Skeletal muscle tissue (tissue), 4 donors: ENCODE data around the gene NGDN. TPM values are rescaled to one million over a fixed set of nuclear protein-coding genes. Genes with fewer than 3 reads are reported as not detected.
"Not testable (repeated sequence)": the region's sequence is repeated elsewhere in the genome, so short reads cannot be mapped to it uniquely, and the experiment has no call there.

ENCODE experiments used
- H3K27ac ChIP-seq: one replicate; pipeline ENCODE4 v1.7.0; 2013; ENCODE audit warnings: mild to moderate bottlenecking, low read depth, low read length, inconsistent platforms
- H3K27me3 ChIP-seq, 3 donors: one replicate each; pipeline ENCODE4 v1.7.0; 2013; ENCODE audit warnings: low read length in 3 of 3; ENCODE audit not compliant: control insufficient read depth in 3 of 3, insufficient read depth in 3 of 3
- H3K36me3 ChIP-seq, 3 donors: one replicate each; pipeline ENCODE4 v1.7.0; 2013; ENCODE audit warnings: low read length in 3 of 3; ENCODE audit not compliant: control insufficient read depth in 3 of 3, insufficient read depth in 3 of 3
- H3K4me1 ChIP-seq, 3 donors: one replicate each; pipeline ENCODE4 v1.7.0; 2013; ENCODE audit warnings: low read length in 3 of 3, mild to moderate bottlenecking in 3 of 3; ENCODE audit not compliant: control insufficient read depth in 3 of 3, insufficient read depth in 3 of 3
- H3K4me3 ChIP-seq, 3 donors: one replicate each; pipeline ENCODE4 v1.7.0; 2013; ENCODE audit warnings: low read length in 3 of 3
- H3K9ac ChIP-seq, 3 donors: one replicate each; pipeline ENCODE4 v1.7.0; 2013; ENCODE audit warnings: low read length in 3 of 3, mild to moderate bottlenecking in 3 of 3, moderate library complexity in 2 of 3, low read depth in 1 of 3
- H3K9me3 ChIP-seq, 3 donors: one replicate each; pipeline ENCODE4 v1.7.0; 2013; ENCODE audit warnings: low read length in 3 of 3; ENCODE audit not compliant: control insufficient read depth in 3 of 3
- total RNA-seq: library from RNA; depleted of rRNA; stranded (reverse); fragments of >200 nt; gene quantifications from one replicate; pipeline ENCODE4 v1.2.3, GENCODE V29; 2014
- donor health status: Osteomylitis.

Gene NGDN
- total RNA-seq, 1 donor from 2014 or later, result 32.4 TPM

DNA sequence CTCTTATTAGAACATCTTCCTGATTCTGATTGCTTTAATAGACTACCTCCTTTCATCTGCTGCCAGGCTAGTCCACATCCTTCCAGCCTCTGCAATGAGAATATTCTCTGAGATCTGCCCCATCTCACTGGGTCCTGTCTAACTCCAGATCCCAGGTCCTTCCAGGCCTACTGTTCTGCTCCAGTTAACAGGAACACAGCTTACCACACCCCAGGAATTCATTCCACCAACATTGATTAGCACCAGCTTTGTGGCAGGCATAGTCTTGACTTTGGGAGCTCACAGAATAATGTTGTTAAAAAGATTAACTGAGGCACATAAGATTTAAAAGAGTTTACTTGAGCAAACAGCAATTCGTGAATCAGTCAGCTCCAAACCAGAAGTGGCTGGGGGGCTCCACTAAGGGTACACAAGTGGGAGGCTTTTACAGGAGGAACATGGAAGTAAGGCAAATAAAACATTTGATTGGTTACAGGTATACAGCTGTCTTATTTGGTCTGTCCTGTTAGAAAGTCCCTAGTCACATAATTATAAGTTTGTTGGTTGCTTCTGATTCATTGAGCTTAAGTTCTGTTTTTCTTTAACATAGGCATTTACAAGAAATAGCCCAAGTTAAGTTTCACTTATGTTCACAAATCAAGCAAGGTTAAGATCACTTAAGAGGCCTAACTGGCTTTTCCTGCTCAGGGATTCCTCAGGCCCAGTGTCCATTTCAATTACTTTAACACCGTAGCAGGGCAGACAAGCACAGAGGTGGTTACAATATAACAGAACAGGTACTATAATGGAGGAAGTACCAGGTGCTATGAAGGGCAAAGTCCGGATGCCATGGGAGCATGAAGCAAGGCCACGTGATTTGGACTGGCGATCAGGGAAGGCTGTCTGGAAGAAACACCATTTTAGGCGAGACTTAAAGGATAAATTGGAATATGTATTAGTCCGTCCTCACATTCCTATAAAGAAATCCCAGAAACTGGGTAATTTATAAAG, 21.8 kb upstream of the NGDN start:
- H3K9ac ChIP-seq, result no peak overlapping the region
- no peak overlapping the region for H3K4me3 ChIP-seq
- H3K9me3 ChIP-seq, result no peaks in the 10 kb centered on the region
- H3K36me3 ChIP-seq, result no peaks in the 10 kb centered on the region
- peaks cover 0 to 27% (median 26%) of the 10 kb centered on the region in 3 donors for H3K4me1 ChIP-seq
- H3K27me3 ChIP-seq, result no peaks in the 10 kb centered on the region
- H3K27ac ChIP-seq, result peak overlapping the region; percentile 90

DNA sequence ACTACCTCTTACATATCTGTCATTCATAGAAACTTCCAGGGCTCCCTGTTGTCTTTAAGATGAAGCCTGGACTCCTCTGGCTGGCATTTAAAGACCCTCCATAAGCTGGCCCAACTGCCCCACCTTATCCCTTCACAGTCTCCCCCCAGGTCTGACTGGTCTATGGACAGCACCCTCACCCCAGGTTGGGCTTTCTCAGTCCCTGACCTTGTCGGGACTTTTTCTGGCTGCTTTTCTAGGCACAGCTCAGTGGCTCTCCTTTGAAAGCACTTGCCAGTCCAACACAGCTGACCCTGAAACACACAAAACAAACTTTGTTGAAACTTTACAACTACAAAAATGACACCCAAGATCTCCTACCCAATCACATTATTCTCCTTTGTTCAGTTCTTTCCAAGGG, 20.2 kb upstream of the NGDN start:
- H3K27me3 ChIP-seq, result no peaks in the 10 kb centered on the region
- no peaks in the 10 kb centered on the region for H3K9me3 ChIP-seq
- no peak overlapping the region for H3K27ac ChIP-seq
- H3K36me3 ChIP-seq, result no peaks in the 10 kb centered on the region
- no peak overlapping the region for H3K4me3 ChIP-seq
- peaks cover 0 to 17% (median 14%) of the 10 kb centered on the region in 3 donors for H3K4me1 ChIP-seq
- H3K9ac ChIP-seq, result no peak overlapping the region

DNA sequence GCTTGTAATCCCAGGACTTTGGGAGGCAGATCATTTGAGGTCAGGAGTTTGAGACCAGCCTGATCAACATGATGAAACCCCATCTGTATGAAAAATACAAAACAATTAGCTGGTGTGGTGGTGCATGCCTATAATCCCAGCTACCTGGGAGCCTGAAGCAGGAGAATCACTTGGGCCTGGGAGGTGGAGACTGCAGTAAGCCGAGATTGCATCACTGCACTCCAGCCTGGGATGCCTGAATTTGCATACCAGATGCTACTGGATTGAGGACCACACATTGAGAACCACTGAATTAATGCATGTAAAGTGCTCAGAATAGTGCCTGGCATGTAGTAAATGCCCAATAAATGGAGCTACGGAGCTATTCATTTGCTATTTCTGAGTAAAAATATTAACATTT, 19.1 kb upstream of the NGDN start:
- no peak overlapping the region for H3K4me3 ChIP-seq
- peaks cover 0 to 12% (median 10%) of the 10 kb centered on the region in 3 donors for H3K4me1 ChIP-seq
- H3K27ac ChIP-seq, result no peak overlapping the region
- no peak overlapping the region for H3K9ac ChIP-seq
- H3K27me3 ChIP-seq, result no peaks in the 10 kb centered on the region
- H3K9me3 ChIP-seq, result no peaks in the 10 kb centered on the region
- H3K36me3 ChIP-seq, result no peaks in the 10 kb centered on the region

DNA sequence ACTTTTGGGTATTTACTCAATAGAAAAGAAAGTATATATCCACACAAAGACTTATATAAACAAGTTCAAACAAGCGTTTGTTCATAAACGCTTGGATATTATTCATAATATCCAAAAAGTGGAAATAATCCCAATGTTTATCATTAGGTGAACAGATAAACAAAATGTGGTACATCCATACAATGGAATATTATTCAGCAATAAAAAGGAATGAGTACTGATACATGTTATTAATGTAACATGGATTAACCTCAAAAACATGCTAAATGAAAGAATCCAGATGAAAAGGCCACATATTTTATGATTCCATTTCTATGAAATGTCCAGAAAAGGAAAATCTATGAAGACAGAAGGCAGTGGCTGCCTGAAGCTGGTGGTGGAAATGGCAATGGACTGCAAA, 17.3 kb upstream of the NGDN start:
- Histone ChIP-seq H3K4me3 (no peak overlapping the region), H3K4me1 (no peaks in the 10 kb centered on the region), H3K27ac (no peak overlapping the region), H3K9ac (no peak overlapping the region), H3K27me3 (no peaks in the 10 kb centered on the region), H3K36me3 (no peaks in the 10 kb centered on the region), H3K9me3 (no peaks in the 10 kb centered on the region)

DNA sequence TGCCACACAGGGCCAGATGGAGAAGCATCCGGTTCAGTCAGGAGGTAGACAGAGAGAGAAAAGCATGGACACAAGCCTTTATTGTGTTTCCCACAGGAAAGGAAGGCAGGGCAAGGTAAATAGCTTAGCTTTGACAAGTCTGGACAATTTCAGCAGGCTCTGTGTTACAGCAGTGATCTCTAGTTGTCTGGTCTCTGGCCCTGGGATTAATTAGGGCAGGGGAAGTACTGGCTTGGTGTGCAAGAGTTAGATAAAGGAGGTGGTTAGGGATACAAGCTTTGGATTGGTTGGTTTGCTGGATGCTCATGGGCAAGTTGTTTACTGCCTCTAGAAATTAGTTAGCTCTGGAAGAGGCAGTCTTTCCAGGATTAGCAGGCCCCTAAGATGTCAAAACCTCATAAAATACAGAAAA, 15.1 kb upstream of the NGDN start:
- H3K36me3 ChIP-seq, result no peaks in the 10 kb centered on the region
- H3K4me3 ChIP-seq, result no peak overlapping the region
- no peak overlapping the region for H3K9ac ChIP-seq
- H3K27ac ChIP-seq, result no peak overlapping the region
- H3K27me3 ChIP-seq, result peaks cover 0 to 4% (median 0%) of the 10 kb centered on the region in 3 donors
- no peaks in the 10 kb centered on the region for H3K9me3 ChIP-seq
- no peaks in the 10 kb centered on the region for H3K4me1 ChIP-seq

DNA sequence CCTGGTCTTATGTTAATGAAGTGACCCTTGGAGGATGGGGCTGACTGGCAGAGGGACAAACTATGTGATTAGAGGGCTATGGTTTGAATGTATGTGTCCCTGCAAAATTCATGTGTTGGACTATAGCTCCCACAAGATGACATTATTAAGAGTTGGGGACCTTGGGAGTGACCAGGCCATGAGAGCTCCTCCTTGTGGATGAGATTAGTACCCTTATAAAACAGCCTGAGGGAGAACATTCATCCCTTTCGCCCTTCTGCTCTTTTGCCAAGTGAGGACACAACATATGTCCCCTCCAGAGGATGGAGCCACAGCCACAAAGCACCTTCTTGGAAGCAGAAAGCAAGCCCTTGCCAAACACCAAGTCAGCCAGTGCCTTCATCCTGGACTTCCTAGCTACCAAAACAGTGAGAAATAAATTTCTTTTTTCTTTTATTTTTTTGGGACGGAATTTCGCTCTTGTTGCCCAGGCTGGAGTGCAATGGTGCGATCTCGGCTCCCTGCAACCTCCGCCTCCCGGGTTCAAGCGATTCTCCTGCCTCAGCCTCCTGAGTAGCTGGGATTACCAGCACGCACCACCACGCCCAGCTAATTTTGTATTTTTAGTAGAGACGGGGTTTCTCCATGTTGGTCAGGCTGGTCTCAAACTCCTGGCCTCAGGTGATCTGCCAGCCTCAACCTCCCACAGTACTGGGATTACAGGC, 12.5 kb upstream of the NGDN start:
- not testable (repeated sequence) for H3K9ac ChIP-seq, H3K9me3 ChIP-seq, H3K4me1 ChIP-seq, H3K4me3 ChIP-seq, H3K36me3 ChIP-seq, H3K27me3 ChIP-seq, H3K27ac ChIP-seq

DNA sequence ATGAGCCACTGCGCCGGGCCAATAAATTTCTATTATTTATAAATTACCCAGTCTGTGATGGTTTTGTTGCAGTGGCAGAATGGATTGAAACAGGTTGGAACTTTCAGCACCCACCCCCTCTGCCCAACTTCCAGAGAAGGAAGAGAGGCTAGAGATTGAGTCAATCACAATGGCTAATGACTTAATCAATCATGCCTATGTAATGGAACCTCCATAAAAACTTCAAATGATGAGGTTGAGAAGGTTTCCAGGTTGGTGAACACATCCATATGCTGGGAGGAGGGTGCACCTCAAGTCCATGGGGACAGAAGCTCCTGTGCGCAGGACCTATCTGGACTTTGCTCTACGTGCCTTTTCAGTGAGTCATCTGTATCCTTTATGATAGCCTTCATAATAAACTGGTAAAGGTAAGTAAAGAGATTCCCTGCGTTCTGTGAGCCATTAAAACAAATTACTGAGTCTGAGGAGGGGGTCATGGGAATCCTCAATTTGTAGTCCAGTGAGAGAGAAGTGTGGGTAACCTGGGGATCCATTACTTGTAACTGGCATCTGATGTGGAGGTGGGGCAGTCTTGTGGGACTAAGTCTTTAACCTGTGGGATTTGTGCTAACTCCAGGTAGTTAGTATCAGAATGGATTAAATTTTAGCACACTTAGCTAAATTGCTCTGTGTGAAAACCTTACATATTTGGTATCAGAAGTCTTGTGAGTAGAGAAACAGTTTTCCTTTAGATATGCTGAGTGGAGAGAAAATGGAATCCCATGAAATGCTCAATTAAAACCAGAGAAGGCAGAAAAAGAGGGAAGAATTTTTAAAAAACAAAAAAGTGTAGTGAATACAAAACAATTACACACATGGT, 11.7 kb upstream of the NGDN start:
- Histone ChIP-seq H3K4me1 (no peaks in the 10 kb centered on the region), H3K27me3 (peaks cover 0 to 4% (median 0%) of the 10 kb centered on the region in 3 donors), H3K36me3 (no peaks in the 10 kb centered on the region), H3K4me3 (no peak overlapping the region), H3K9me3 (no peaks in the 10 kb centered on the region), H3K9ac (no peak overlapping the region), H3K27ac (no peak overlapping the region)

DNA sequence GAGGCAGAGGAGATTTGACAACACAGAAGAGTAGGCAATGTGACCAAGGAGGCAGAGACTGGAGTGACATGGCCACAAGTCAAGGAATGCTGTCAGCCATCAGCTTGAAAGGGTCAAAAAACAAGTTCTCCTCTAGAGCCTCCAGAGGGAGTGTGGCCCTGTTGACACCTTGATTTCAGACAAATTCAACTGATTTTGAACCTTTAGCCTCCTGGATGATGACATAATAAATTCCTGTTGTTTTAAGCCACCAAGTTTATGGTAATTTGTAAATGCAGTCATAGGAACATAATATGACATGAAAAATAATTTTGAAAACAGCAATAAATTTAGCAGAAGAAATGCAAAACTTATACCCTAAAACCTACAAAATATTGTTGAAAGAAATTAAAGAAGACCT, 8.5 kb upstream of the NGDN start:
- Histone ChIP-seq H3K9ac (no peak overlapping the region), H3K9me3 (no peaks in the 10 kb centered on the region), H3K4me3 (no peak overlapping the region), H3K36me3 (no peaks in the 10 kb centered on the region), H3K27ac (no peak overlapping the region), H3K27me3 (peaks cover 0 to 4% (median 0%) of the 10 kb centered on the region in 3 donors), H3K4me1 (no peaks in the 10 kb centered on the region)

DNA sequence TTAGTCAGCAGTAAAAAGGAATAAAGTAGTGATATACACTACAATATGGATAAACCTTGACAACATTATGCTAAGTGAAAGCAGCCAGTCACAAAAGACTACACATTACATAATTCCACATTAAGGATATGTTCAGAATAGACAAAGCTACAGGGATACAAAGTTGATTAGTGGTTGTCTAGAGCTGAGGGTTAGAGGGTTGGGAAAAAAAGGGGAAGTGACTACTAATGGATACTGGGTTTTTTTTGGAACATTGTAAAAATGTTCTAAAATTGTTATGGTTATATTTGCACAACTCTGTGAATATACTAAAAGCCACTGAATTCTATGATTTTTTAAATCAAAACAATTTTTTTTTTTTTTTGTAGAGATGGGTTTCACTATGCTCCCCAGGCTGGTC, 4.8 kb upstream of the NGDN start:
- Histone ChIP-seq H3K27me3 (no peaks in the 10 kb centered on the region), H3K9me3 (no peaks in the 10 kb centered on the region), H3K27ac (no peak overlapping the region), H3K36me3 (no peaks in the 10 kb centered on the region), H3K9ac (no peak overlapping the region), H3K4me3 (no peak overlapping the region), H3K4me1 (peaks cover 0 to 2% (median 0%) of the 10 kb centered on the region in 3 donors)
